GM19324 (cell line): ENCODE measurements around the gene ISCU.
"Not testable (repeated sequence)": the region's sequence is repeated elsewhere in the genome, so short reads cannot be mapped to it uniquely, and the experiment has no call there.

Experiments
- ATAC-seq: cut with Tn5 transposase; IDR thresholded peaks from one replicate; pipeline ENCODE4 v1.9.1; 2021; ENCODE audit warnings: mild to moderate bottlenecking, moderate library complexity; ENCODE audit not compliant: unreplicated experiment, low FRiP score

ISCU gene

GRCh38 chr12:108568338-108569154 is 6.2 kb downstream of the ISCU start:
- peak; percentile 64 for ATAC-seq

- no peak for ATAC-seq
These were observed 8.6 kb downstream of the ISCU start for GRCh38 chr12:108570743-108571608.

GRCh38 chr12:108571609-108572165 is 9.3 kb downstream of the ISCU start:
- ATAC-seq = no peak

GRCh38 chr12:108572166-108572790 is 9.9 kb downstream of the ISCU start:
- ATAC-seq = no peak

GRCh38 chr12:108573317-108573716 is 10.9 kb downstream of the ISCU start:
- ATAC-seq = no peak

- not testable (repeated sequence) for ATAC-seq
These were observed 11.9 kb downstream of the ISCU start for GRCh38 chr12:108574276-108574675.

GRCh38 chr12:108575199-108575912 is 13.0 kb downstream of the ISCU start:
- ATAC-seq = no peak

GRCh38 chr12:108576660-108577234 is 14.4 kb downstream of the ISCU start:
- no peak for ATAC-seq

- no peak for ATAC-seq
These were observed 15.1 kb downstream of the ISCU start for GRCh38 chr12:108577458-108577857.

GRCh38 chr12:108578264-108578663 is 15.9 kb downstream of the ISCU start:
- no peak for ATAC-seq

GRCh38 chr12:108578813-108579212 is 16.4 kb downstream of the ISCU start:
- ATAC-seq = no peak

- no peak for ATAC-seq
These were observed 18.1 kb downstream of the ISCU start for GRCh38 chr12:108580531-108580930.

- ATAC-seq = no peak
These were observed 19.2 kb downstream of the ISCU start for GRCh38 chr12:108581311-108582227.

- no peak for ATAC-seq
These were observed 20.1 kb downstream of the ISCU start for GRCh38 chr12:108582509-108582908.

- no peak for ATAC-seq
These were observed 20.8 kb downstream of the ISCU start for GRCh38 chr12:108582978-108583770.

- no peak for ATAC-seq
These were observed 21.6 kb downstream of the ISCU start for GRCh38 chr12:108583991-108584390.

GRCh38 chr12:108584456-108585065 is 22.2 kb downstream of the ISCU start:
- ATAC-seq = no peak

- no peak for ATAC-seq
These were observed 23.5 kb downstream of the ISCU start for GRCh38 chr12:108585864-108586263.
